ENCODE results near the gene PLXND1. TPM values are rescaled to one million over a fixed set of nuclear protein-coding genes. Genes with fewer than 3 reads are reported as not detected.

The PLXND1 gene
- total RNA-seq, 2 experiments from 2014 or later: 4.7 to 6.0 TPM

DNA sequence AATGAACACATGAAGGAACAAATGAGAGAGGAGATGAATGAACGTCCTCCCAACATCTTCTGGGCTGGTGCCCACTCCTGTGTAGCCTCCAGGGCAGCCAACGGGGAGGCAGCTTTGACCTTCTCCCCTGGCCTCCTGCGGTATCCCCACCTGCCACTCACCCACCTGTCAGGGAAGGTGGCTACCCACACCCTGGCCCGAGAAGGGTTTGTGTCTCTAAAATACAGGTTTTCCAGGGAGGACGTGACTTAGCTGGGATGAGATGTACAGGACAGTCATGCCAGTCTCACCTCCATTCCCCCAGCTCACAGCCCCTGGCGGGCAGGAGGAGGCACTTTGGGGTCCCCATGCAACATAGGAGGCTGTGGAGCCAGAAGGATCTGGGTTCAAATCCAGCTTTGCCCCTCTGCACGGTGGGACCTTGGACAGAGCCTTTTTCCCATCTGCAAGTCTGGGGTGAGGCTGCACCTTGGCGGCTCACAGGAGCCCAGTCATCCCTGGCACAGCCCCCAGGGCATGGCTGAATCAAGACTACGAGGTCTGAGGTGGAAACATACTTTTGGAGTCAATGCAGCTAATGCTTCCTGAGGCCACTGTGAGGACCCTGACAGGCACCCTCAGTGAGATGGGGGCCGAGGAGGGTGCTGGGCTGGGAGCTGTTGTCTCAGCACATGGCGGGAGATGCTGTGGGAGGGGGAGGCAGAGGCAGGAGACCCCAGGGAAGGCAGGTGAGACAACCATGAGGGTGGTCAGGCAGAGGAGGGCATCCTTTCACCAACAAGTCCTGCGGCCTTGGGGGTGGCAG is 11.1 kb upstream of the PLXND1 start:
- Histone ChIP-seq H3K27ac (ENCODE audit: low read depth, low read length, poor library complexity, severe bottlenecking) (no peak overlapping the region), H2AFZ (ENCODE audit: low read length) (no peak overlapping the region), H3K4me2 (ENCODE audit: low read length) (no peak overlapping the region), H3K79me2 (ENCODE audit: insufficient read depth, low read depth, low read length) (no peaks in the 10 kb centered on the region), H3K9me3 (ENCODE audit: low read length) (no peaks in the 10 kb centered on the region), H4K20me1 (ENCODE audit: insufficient read depth, low read length) (no peaks in the 10 kb centered on the region), H3K9me2 (ENCODE audit: insufficient read depth, low read length) (no peaks in the 10 kb centered on the region), H3K36me3 (ENCODE audit: insufficient read depth, low read length) (no peaks in the 10 kb centered on the region), H3K4me1 (ENCODE audit: insufficient read depth, low read length, poor library complexity, severe bottlenecking) (peaks cover 11% of the 10 kb centered on the region), H3K4me3 (ENCODE audit: low read depth, low read length, poor library complexity, severe bottlenecking) (no peak overlapping the region)
- TF ChIP-seq EZH2phosphoT487 (IDR thresholded peaks at IDR 0.05; ENCODE audit: borderline replicate concordance, low read depth, low read length): no peak
- TF ChIP-seq, protein P1, sequence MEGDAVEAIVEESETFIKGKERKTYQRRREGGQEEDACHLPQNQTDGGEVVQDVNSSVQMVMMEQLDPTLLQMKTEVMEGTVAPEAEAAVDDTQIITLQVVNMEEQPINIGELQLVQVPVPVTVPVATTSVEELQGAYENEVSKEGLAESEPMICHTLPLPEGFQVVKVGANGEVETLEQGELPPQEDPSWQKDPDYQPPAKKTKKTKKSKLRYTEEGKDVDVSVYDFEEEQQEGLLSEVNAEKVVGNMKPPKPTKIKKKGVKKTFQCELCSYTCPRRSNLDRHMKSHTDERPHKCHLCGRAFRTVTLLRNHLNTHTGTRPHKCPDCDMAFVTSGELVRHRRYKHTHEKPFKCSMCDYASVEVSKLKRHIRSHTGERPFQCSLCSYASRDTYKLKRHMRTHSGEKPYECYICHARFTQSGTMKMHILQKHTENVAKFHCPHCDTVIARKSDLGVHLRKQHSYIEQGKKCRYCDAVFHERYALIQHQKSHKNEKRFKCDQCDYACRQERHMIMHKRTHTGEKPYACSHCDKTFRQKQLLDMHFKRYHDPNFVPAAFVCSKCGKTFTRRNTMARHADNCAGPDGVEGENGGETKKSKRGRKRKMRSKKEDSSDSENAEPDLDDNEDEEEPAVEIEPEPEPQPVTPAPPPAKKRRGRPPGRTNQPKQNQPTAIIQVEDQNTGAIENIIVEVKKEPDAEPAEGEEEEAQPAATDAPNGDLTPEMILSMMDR (conservative IDR thresholded peaks at IDR 0.05; ENCODE audit: low read length): no peak
- intact Hi-C loops (cut with micrococcal nuclease; ENCODE audit: unreplicated experiment): no loop called here
- DNase-seq (ENCODE audit: low spot score): no peak
- BruUV-seq (replicated peaks): no TSS peak
- CTCF ChIA-PET (ENCODE audit: unreplicated experiment): interaction anchor here (0.6 kb wide), 1 partner anchor 9 kb away, joined by 3 read pairs; no protein-coding TSS in a partner anchor
- POLR2A ChIA-PET: interaction anchor here (0.5 kb wide), 1 partner anchor 293 kb away, joined by 9 read pairs; no protein-coding TSS in a partner anchor

DNA sequence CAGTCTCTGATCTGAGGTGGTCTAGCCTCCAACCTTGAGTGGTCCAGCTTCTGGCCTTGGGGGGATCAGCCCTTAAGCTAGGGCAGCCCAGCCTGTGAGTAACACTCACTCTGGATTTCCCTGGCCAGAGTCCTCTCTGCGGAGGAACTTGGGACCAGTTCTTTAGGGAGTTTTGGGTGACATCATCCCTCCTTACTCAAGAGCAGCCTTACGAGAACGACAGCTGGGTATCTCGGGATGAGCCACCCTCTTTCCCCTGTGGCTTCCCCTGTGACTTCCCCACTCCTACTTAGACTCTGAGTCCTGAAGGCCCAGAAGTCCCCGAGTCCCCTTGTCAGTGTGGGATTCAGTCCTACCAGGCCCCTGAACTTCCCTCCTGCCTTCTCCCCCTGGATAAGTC is 10.2 kb upstream of the PLXND1 start:
- Histone ChIP-seq H2AFZ (ENCODE audit: low read length) (no peak overlapping the region), H3K9me2 (ENCODE audit: insufficient read depth, low read length) (no peaks in the 10 kb centered on the region), H4K20me1 (ENCODE audit: insufficient read depth, low read length) (no peaks in the 10 kb centered on the region), H3K27ac (ENCODE audit: low read depth, low read length, poor library complexity, severe bottlenecking) (no peak overlapping the region), H3K36me3 (ENCODE audit: insufficient read depth, low read length) (no peaks in the 10 kb centered on the region), H3K4me2 (ENCODE audit: low read length) (no peak overlapping the region), H3K9me3 (ENCODE audit: low read length) (no peaks in the 10 kb centered on the region), H3K79me2 (ENCODE audit: insufficient read depth, low read depth, low read length) (no peaks in the 10 kb centered on the region), H3K4me3 (ENCODE audit: low read depth, low read length, poor library complexity, severe bottlenecking) (no peak overlapping the region), H3K4me1 (ENCODE audit: insufficient read depth, low read length, poor library complexity, severe bottlenecking) (peaks cover 11% of the 10 kb centered on the region)
- no peak for DNase-seq (ENCODE audit: low spot score)
- POLR2A ChIA-PET: no interaction called here
- TF ChIP-seq, protein P1 (conservative IDR thresholded peaks at IDR 0.05; ENCODE audit: low read length): no peak
- no peak for TF ChIP-seq EZH2phosphoT487 (IDR thresholded peaks at IDR 0.05; ENCODE audit: borderline replicate concordance, low read depth, low read length)
- intact Hi-C loops (cut with micrococcal nuclease; ENCODE audit: unreplicated experiment): no loop called here
- no TSS peak for BruUV-seq (replicated peaks)
- CTCF ChIA-PET (ENCODE audit: unreplicated experiment): interaction anchor here (0.6 kb wide), 1 partner anchor 8 kb away, joined by 3 read pairs; no protein-coding TSS in a partner anchor

DNA sequence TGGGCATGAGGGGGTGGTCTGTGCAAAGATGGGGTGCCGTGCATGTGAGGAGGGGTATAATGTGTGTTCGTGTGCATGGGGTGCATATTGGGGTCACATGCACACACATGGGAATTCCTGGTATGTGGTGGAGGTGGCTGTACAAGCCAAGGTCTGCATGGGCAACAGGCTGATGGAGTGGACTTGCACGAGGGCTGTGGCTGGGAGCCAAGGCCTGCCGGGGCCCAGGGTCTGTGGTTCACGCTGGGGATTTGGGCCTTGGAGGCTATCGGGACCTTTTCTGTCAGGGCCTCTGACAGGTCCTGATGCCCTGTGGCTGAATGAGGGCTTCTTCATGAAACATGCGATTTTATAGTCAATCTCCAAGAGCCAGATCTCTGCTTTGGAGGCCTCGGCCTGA is 9.8 kb upstream of the PLXND1 start:
- TF ChIP-seq, protein P1 (conservative IDR thresholded peaks at IDR 0.05; ENCODE audit: low read length): no peak
- no peak for TF ChIP-seq EZH2phosphoT487 (IDR thresholded peaks at IDR 0.05; ENCODE audit: borderline replicate concordance, low read depth, low read length)
- H3K9me3 ChIP-seq (ENCODE audit: low read length): no peaks in the 10 kb centered on the region
- ChIA-PET CTCF (ENCODE audit: unreplicated experiment) (no interaction called here), POLR2A (no interaction called here)
- no peak overlapping the region for H3K27ac ChIP-seq (ENCODE audit: low read depth, low read length, poor library complexity, severe bottlenecking)
- intact Hi-C loops (cut with micrococcal nuclease; ENCODE audit: unreplicated experiment): no loop called here
- no peak for DNase-seq (ENCODE audit: low spot score)
- peaks cover 11% of the 10 kb centered on the region for H3K4me1 ChIP-seq (ENCODE audit: insufficient read depth, low read length, poor library complexity, severe bottlenecking)
- H4K20me1 ChIP-seq (ENCODE audit: insufficient read depth, low read length): no peaks in the 10 kb centered on the region
- H2AFZ ChIP-seq (ENCODE audit: low read length): no peak overlapping the region
- H3K79me2 ChIP-seq (ENCODE audit: insufficient read depth, low read depth, low read length): no peaks in the 10 kb centered on the region
- H3K9me2 ChIP-seq (ENCODE audit: insufficient read depth, low read length): no peaks in the 10 kb centered on the region
- H3K4me3 ChIP-seq (ENCODE audit: low read depth, low read length, poor library complexity, severe bottlenecking): no peak overlapping the region
- H3K4me2 ChIP-seq (ENCODE audit: low read length): no peak overlapping the region
- BruUV-seq (replicated peaks): no TSS peak
- no peaks in the 10 kb centered on the region for H3K36me3 ChIP-seq (ENCODE audit: insufficient read depth, low read length)
